GM12801 (cell line): ENCODE results near the gene POMGNT2.

ENCODE experiments used
- TF ChIP-seq, protein P1 (sequence below): IDR thresholded peaks from one replicate; pipeline ENCODE4 v1.5.1; 2011; ENCODE audit warnings: control low read depth; ENCODE audit not compliant: insufficient read length; ENCODE audit errors: extremely low read depth

POMGNT2 gene

DNA sequence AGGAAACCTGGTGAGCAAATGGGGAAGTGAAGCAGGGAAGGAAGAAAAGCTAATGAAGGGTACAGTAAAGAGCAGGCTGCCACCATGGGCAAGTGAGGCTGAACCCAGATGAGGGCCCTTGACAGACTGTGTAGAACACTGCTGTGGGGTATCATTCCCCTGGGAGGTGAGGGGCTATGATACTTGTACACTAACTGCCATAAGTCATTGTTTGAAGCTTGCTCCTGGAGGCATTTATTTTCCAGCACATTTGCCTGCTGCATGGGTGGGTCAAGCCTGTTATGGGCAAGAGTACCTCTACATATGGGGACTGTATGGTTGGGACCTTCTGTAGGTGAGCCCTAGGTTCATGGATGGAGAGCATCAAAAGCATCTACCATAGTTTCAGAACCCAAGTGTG lies 57.4 kb downstream of the POMGNT2 start:
- TF ChIP-seq, protein P1, sequence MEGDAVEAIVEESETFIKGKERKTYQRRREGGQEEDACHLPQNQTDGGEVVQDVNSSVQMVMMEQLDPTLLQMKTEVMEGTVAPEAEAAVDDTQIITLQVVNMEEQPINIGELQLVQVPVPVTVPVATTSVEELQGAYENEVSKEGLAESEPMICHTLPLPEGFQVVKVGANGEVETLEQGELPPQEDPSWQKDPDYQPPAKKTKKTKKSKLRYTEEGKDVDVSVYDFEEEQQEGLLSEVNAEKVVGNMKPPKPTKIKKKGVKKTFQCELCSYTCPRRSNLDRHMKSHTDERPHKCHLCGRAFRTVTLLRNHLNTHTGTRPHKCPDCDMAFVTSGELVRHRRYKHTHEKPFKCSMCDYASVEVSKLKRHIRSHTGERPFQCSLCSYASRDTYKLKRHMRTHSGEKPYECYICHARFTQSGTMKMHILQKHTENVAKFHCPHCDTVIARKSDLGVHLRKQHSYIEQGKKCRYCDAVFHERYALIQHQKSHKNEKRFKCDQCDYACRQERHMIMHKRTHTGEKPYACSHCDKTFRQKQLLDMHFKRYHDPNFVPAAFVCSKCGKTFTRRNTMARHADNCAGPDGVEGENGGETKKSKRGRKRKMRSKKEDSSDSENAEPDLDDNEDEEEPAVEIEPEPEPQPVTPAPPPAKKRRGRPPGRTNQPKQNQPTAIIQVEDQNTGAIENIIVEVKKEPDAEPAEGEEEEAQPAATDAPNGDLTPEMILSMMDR: no peak

DNA sequence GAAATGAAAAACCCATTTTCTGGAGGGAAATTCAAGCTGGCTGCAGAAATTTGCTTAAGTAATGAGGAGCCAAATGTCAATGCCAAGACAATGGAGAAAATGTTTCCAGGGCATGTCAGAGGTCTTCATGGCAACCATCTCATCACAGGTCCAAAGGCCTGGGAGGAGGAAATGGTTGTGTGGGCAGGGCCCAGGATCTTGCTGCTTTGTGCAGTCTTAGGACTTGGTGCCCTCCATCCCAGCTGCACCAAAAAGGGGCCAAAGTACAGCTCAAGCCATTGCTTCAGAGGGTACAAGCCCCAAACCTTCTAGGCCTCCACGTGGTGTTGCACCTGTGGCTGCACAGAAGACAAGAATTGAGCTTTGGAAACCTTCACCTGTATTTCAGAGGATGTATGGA lies 59.3 kb downstream of the POMGNT2 start:
- TF ChIP-seq, protein P1: no peak

DNA sequence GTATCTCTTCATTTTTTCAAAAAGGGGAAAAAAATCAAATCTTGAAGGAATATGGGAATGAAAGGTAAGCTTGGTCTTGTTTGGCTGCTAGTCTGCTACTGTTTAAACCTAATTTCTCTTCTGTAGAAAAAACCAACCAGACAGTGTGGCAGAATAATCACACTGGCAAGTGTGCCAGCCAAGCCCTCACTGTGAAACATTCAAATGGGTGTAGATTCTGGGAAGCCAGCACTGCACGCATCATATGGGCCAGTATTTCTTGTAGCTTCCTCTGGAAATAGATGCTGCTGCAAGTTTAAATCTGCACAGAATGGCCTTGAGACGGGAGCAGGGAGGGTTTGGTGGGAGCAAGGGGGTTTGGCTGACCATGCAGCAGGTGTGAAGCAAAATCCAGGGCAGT lies 62.1 kb downstream of the POMGNT2 start:
- TF ChIP-seq, protein P1: no peak

DNA sequence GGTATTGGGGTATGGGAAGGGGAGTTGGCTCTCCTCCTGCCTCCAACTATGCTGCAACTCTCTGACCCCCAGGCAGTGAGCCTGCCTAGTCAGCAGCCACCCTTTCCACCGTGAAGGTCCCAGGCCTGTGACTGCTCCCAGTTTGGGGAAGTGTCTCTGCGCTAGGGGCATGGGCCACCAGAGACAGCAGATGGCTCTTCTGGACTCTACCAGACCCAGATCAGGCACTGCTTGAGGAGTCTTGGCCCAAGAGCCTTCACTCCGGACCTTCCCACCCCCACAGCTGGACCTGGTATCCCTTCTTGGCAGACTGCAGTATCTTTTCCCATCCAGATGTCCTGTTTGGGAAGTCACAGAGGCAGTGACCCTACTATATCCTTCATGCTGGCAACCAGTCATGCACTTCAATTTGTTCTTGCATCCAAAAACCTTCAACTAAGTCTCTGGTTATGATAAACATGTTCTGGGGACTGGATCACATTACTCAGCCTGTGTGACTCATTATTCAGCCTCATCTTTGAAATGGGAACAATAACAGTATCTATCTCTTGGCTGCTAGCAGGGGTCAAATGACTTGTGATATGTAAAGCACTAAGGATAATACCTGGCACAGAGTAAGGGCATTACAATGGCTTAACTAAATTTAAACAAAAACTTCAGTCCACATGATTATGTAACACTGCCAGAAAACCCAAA lies 62.7 kb downstream of the POMGNT2 start:
- TF ChIP-seq, protein P1: no peak

DNA sequence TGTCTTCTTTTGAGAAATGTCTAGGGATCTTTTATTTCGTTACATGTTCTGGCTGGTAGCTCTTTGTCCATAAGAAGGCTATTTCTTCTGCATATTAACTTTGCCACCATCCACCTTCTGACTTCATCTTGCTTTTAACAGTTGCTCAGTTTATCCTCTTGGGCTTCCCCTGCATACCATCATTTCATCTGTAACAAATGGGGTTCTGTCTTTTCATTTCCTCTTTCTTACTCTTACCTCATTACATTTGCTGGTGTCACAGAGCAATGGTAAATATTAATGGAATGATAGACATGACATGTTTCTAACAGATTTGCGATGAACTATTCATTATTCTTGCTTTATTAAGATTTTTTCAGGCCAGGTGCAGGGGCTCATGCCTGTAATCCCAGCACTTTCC lies 64.4 kb downstream of the POMGNT2 start:
- TF ChIP-seq, protein P1: no peak

DNA sequence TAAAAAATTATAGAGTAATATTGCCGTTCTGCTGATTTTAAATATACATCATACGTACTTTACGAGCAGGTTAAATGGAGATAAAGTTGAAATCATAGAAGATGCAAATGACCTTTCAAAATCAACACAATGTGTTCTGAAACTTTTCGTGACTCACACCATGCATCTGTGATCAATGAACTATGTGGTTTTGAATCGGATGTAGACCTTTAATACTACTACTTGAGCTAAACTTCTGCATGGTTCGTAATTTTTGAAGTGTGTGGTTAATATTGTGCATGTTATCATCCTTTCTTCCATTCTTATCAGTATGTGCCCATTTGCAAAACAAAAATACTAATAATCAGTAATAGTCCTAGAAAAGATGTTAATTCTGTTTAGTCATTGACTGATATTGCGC lies 67.9 kb downstream of the POMGNT2 start:
- TF ChIP-seq, protein P1: no peak

DNA sequence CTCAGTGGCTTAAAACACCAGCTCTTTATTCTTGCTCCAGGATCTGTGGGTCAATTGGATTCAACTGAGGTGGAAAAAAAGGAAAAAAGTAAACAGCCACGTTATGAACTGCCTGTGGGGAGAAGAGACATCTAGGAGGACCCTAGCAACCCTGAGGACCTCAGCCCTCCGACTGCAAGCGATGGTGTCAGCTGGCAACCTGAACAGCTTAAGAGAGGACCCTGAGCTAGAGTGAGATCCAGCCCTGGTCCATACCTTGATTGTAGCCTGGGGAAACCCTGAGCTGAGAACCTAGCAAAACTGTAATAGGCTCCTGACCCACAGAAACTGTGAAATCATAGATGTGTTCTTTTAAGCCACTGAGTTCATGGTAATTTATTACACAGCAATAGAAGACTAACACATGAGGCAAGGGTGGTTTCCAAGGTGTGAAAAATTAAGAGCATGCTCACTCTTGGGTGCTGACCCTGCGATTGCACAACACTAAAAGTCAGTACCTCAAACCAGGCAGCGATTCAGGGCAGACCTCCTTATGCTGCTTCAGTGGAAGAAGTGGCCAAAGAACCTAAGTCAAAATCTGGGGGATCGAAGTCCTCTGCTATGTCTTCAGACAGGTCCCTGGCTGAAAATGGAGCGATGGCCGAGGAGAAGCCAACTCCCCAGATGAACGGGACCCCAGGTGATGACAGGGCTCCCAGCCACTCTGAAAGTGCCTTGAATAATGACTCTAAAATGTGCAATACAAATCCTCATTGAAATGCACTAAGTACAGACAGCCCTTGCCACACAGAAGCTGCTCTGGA lies 69.1 kb downstream of the POMGNT2 start:
- TF ChIP-seq, protein P1: no peak
